GM12891 (cell line): ENCODE results near the gene RBM45.

Source experiments
- PAX5 ChIP-seq: IDR thresholded peaks from 2 replicates; pipeline ENCODE4 v1.6.1; 2011; ENCODE audit warnings: low read length, moderate library complexity, mild to moderate bottlenecking; ENCODE audit not compliant: insufficient read depth, severe bottlenecking
- POLR2A ChIP-seq: IDR thresholded peaks from 2 replicates; pipeline ENCODE4 v1.6.1; 2011; ENCODE audit warnings: low read depth, low read length, control low read depth
- POLR2AphosphoS5 ChIP-seq: IDR thresholded peaks from 2 replicates; pipeline ENCODE4 v1.6.1; 2011; ENCODE audit warnings: low read depth, low read length, control low read depth
- POU2F2 ChIP-seq: IDR thresholded peaks from 2 replicates; pipeline ENCODE4 v1.6.1; 2011; ENCODE audit warnings: low read depth, mild to moderate bottlenecking, control low read depth, low read length, moderate library complexity
- SPI1 ChIP-seq: IDR thresholded peaks from 2 replicates; pipeline ENCODE4 v1.6.1; 2011; ENCODE audit warnings: low read depth, low read length, control low read depth
- TAF1 ChIP-seq: IDR thresholded peaks from 2 replicates; pipeline ENCODE4 v1.6.1; 2011; ENCODE audit warnings: low read depth, low read length, control low read depth

DNA sequence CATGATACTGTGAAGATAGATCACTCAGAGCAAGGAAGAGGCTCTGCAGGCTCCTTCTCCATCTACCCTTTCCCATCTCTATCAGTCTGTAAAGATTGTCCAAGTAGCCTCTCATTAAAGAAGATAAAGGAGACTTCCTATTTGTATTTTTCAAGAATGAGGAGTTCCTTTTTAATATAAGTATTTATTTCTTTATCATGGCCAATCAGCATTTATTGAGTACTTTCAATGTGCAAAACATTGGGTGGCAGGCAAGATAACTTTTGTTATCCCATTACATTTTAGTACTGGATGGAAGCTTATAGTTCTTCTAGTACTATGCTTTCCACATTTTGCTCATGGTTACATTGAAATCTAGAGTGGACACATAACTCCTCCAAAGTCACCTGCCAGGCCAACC is 36.1 kb upstream of the RBM45 start:
- TF ChIP-seq POLR2A (no peak), SPI1 (no peak), POLR2AphosphoS5 (no peak), TAF1 (no peak), PAX5 (no peak), POU2F2 (no peak)
